CD14-positive monocyte (primary cell): ENCODE measurements around the gene STMN1. TPM values are rescaled to one million over a fixed set of nuclear protein-coding genes. Genes with fewer than 3 reads are reported as not detected.

Experiments used
- DNase-seq, 3 donors: peaks; one replicate each; pipeline ENCODE4 v3.0.0-alpha.2; 2011 to 2022
- H2AFZ ChIP-seq: 2 replicates; pipeline ENCODE4 v1.6.0; 2012; ENCODE audit warnings: mild to moderate bottlenecking, low read depth, low read length, inconsistent platforms; ENCODE audit not compliant: insufficient read depth, poor library complexity, severe bottlenecking
- H3K27ac ChIP-seq, 2 donors: 1 replicate in 1 of 2; 2 replicates in 1 of 2; pipeline ENCODE4 v1.5.1; 2012 to 2013; ENCODE audit warnings: low read length in 2 of 2, control low read depth in 1 of 2, inconsistent platforms in 1 of 2, low read depth in 1 of 2, mild to moderate bottlenecking in 1 of 2
- H3K27me3 ChIP-seq, 2 donors: one replicate each; pipeline versions ENCODE4 v1.6.0 to v1.6.1; 2011 to 2013; ENCODE audit warnings: low read length in 2 of 2; ENCODE audit not compliant: control insufficient read depth in 2 of 2, insufficient read depth in 2 of 2
- H3K36me3 ChIP-seq, 2 donors: replicated peaks in 1 of 2; 1 replicate in 1 of 2; 2 replicates in 1 of 2; pipeline versions ENCODE4 v1.5.1 to v1.6.1; 2012 to 2013; ENCODE audit warnings: low read length in 2 of 2, control low read depth in 1 of 2, inconsistent platforms in 1 of 2, mild to moderate bottlenecking in 1 of 2; ENCODE audit not compliant: insufficient read depth in 2 of 2, control insufficient read depth in 1 of 2
- H3K4me1 ChIP-seq, 2 donors: 1 replicate in 1 of 2; 2 replicates in 1 of 2; pipeline versions ENCODE4 v1.5.1 to v1.6.1; 2012 to 2013; ENCODE audit warnings: low read length in 2 of 2, control low read depth in 1 of 2, inconsistent platforms in 1 of 2, mild to moderate bottlenecking in 1 of 2, moderate library complexity in 1 of 2; ENCODE audit not compliant: insufficient read depth in 2 of 2, control insufficient read depth in 1 of 2
- H3K4me2 ChIP-seq: replicated peaks from 2 replicates; pipeline ENCODE3; 2012; ENCODE audit warnings: low read length, moderate library complexity, mild to moderate bottlenecking; ENCODE audit not compliant: poor library complexity, severe bottlenecking; ENCODE audit errors: extremely low read depth
- H3K4me3 ChIP-seq, 3 experiments: fragments of 200-600 bp in 1 of 3; sonication (generic) in 1 of 3; replicated peaks in 1 of 3; 1 replicate in 2 of 3; 2 replicates in 1 of 3; pipeline ENCODE4 v1.5.1; 2011 to 2013; ENCODE audit warnings: low read length in 3 of 3, mild to moderate bottlenecking in 3 of 3, control low read depth in 2 of 3, low read depth in 2 of 3, inconsistent platforms in 1 of 3, moderate library complexity in 1 of 3
- H3K79me2 ChIP-seq: 2 replicates; pipeline ENCODE4 v1.6.0; 2012; ENCODE audit warnings: mild to moderate bottlenecking, control low read depth, inconsistent platforms, low read length, moderate library complexity; ENCODE audit not compliant: insufficient read depth
- H3K9ac ChIP-seq: 2 replicates; pipeline ENCODE4 v1.6.0; 2017; ENCODE audit warnings: low read length, mild to moderate bottlenecking; ENCODE audit not compliant: insufficient read depth, poor library complexity, severe bottlenecking
- H3K9me3 ChIP-seq, 2 donors: replicated peaks in 1 of 2; 1 replicate in 1 of 2; 2 replicates in 1 of 2; pipeline versions ENCODE4 v1.5.1 to v1.6.1; 2012 to 2013; ENCODE audit warnings: low read length in 2 of 2, control low read depth in 1 of 2; ENCODE audit not compliant: control insufficient read depth in 1 of 2, insufficient read depth in 1 of 2
- H4K20me1 ChIP-seq: 2 replicates; pipeline ENCODE4 v1.6.0; 2012; ENCODE audit warnings: mild to moderate bottlenecking, low read length, control low read depth, moderate library complexity; ENCODE audit not compliant: insufficient read depth
- H3K27ac Mint-ChIP-seq, 7 donors: one replicate each; pipeline ENCODE4 v1.8.0; 2020; ENCODE audit warnings: mild to moderate bottlenecking in 7 of 7, mixed read lengths in 7 of 7, moderate library complexity in 6 of 7, inconsistent platforms in 2 of 7
- H3K27me3 Mint-ChIP-seq, 3 donors: one replicate each; pipeline ENCODE4 v1.8.0; 2021 to 2022; ENCODE audit warnings: low read depth in 3 of 3, mild to moderate bottlenecking in 3 of 3, mixed read lengths in 3 of 3, moderate library complexity in 3 of 3, inconsistent platforms in 1 of 3
- H3K36me3 Mint-ChIP-seq, 2 donors: one replicate each; pipeline ENCODE4 v1.8.0; 2020; ENCODE audit warnings: mixed read lengths in 2 of 2, inconsistent platforms in 1 of 2, mild to moderate bottlenecking in 1 of 2
- H3K4me1 Mint-ChIP-seq: one replicate; pipeline ENCODE4 v1.8.0; 2020; ENCODE audit warnings: mild to moderate bottlenecking, mixed read lengths
- H3K4me3 Mint-ChIP-seq, 2 donors: one replicate each; pipeline ENCODE4 v1.8.0; 2020; ENCODE audit warnings: mild to moderate bottlenecking in 2 of 2, mixed read lengths in 2 of 2, moderate library complexity in 1 of 2
- H3K9me3 Mint-ChIP-seq, 7 donors: one replicate each; pipeline ENCODE4 v1.8.0; 2020 to 2022; ENCODE audit warnings: mixed read lengths in 7 of 7, mild to moderate bottlenecking in 6 of 7, moderate library complexity in 6 of 7, inconsistent platforms in 2 of 7
- whole genome bisulfite sequencing: methylation state at CpG from one replicate; pipeline ENCODE4 v1.1.5; 2013; ENCODE audit warnings: missing lambda C conversion rate; ENCODE audit not compliant: insufficient coverage; 5-methylcytosine and 5-hydroxymethylcytosine counted together
- intact Hi-C, 2 donors: fragments of 100-400 bp; cut with micrococcal nuclease; formaldehyde crosslinking; loops; one replicate each; pipeline versions ENCODE4 v1.15.0 to v1.15.1; 2023
- polyA plus RNA-seq, 3 donors: library from polyadenylated mRNA; depleted of rRNA in 1 of 3; unstranded in 2 of 3; stranded (reverse) in 1 of 3; fragments of 300-500 nt in 2 of 3; fragments of >200 nt in 1 of 3; fragmentation: Illumina TruSeq in 2 of 3; gene quantifications; 1 replicate in 2 of 3; 2 replicates in 1 of 3; pipeline ENCODE4 v1.2.3, GENCODE V29; 2012 to 2021
- TF ChIP-seq, protein P1 (sequence below): fragments of 200-600 bp; IDR thresholded peaks from one replicate; pipeline ENCODE4 v1.8.0; 2022; ENCODE audit warnings: antibody characterized with exemption, mild to moderate bottlenecking

STMN1 gene
- polyA plus RNA-seq, 3 donors, result 1.5 to 8.1 (median 3.5) TPM

- Histone ChIP-seq H2AFZ (no peak overlapping the region), H3K79me2 (peaks cover 53% of the 10 kb centered on the region), H3K36me3 (peaks cover 0 to 43% of the 10 kb centered on the region in 2 donors), H3K27ac (no peak overlapping the region), H3K27me3 (no peaks in the 10 kb centered on the region), H3K4me2 (no peak overlapping the region), H3K9ac (no peak overlapping the region), H3K4me3 (no peak overlapping the region), H3K4me1 (peaks cover 15 to 23% of the 10 kb centered on the region in 2 donors), H3K9me3 (no peaks in the 10 kb centered on the region), H4K20me1 (no peaks in the 10 kb centered on the region)
- H3K4me1 Mint-ChIP-seq, result peaks cover 22% of the 10 kb centered on the region
- no peak for DNase-seq
- WGBS, result 100% methylated on average over 1 of the region's 6 CpGs
- H3K27ac Mint-ChIP-seq, result no peak overlapping the region
- H3K27me3 Mint-ChIP-seq, result no peaks in the 10 kb centered on the region
- TF ChIP-seq, protein P1, sequence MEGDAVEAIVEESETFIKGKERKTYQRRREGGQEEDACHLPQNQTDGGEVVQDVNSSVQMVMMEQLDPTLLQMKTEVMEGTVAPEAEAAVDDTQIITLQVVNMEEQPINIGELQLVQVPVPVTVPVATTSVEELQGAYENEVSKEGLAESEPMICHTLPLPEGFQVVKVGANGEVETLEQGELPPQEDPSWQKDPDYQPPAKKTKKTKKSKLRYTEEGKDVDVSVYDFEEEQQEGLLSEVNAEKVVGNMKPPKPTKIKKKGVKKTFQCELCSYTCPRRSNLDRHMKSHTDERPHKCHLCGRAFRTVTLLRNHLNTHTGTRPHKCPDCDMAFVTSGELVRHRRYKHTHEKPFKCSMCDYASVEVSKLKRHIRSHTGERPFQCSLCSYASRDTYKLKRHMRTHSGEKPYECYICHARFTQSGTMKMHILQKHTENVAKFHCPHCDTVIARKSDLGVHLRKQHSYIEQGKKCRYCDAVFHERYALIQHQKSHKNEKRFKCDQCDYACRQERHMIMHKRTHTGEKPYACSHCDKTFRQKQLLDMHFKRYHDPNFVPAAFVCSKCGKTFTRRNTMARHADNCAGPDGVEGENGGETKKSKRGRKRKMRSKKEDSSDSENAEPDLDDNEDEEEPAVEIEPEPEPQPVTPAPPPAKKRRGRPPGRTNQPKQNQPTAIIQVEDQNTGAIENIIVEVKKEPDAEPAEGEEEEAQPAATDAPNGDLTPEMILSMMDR, result no peak
- H3K36me3 Mint-ChIP-seq, result peaks cover 18 to 40% of the 10 kb centered on the region in 2 donors
- no peak overlapping the region for H3K4me3 Mint-ChIP-seq
- intact Hi-C loops, result loop anchor here in 1 of 2 donors (2.0 kb wide), 1 partner anchor 99 kb away; the partner anchor contains the start of gene PAFAH2
- no peaks in the 10 kb centered on the region for H3K9me3 Mint-ChIP-seq
Observed at GRCh38 chr1:25899792-25900191, 6.4 kb downstream of the STMN1 start.

- TF ChIP-seq, protein P1, result no peak
- H3K9me3 ChIP-seq, result no peaks in the 10 kb centered on the region
- no peaks in the 10 kb centered on the region for H3K27me3 ChIP-seq
- no peaks in the 10 kb centered on the region for H3K9me3 Mint-ChIP-seq
- H3K27me3 Mint-ChIP-seq, result no peaks in the 10 kb centered on the region
- H3K36me3 Mint-ChIP-seq, result peaks cover 18 to 40% of the 10 kb centered on the region in 2 donors
- H3K4me2 ChIP-seq, result no peak overlapping the region
- no peak overlapping the region for H3K9ac ChIP-seq
- DNase-seq, result no peak
- H3K27ac ChIP-seq, result no peak overlapping the region
- no peaks in the 10 kb centered on the region for H4K20me1 ChIP-seq
- H3K4me1 Mint-ChIP-seq, result peaks cover 13% of the 10 kb centered on the region
- H3K79me2 ChIP-seq, result peaks cover 40% of the 10 kb centered on the region
- intact Hi-C loops, result loop anchor here in 1 of 2 donors (2.0 kb wide), 1 partner anchor 100 kb away; the partner anchor contains the start of gene PAFAH2
- WGBS, result 93% methylated on average over 2 of the region's 11 CpGs
- peaks cover 10% of the 10 kb centered on the region in 2 donors for H3K4me1 ChIP-seq
- peaks cover 0 to 43% of the 10 kb centered on the region in 2 donors for H3K36me3 ChIP-seq
- H3K4me3 ChIP-seq, result no peak overlapping the region
- peak overlapping the region in 5 of 7 donors; percentile 11 to 55 (median 46) for H3K27ac Mint-ChIP-seq
- H3K4me3 Mint-ChIP-seq, result no peak overlapping the region
- no peak overlapping the region for H2AFZ ChIP-seq
Observed at GRCh38 chr1:25898223-25899015, 7.8 kb downstream of the STMN1 start.
